NCI-H187 (cell line): Measurements from ENCODE around the gene HES7.

ENCODE experiments used
- DNase-seq, 2 experiments: peaks; one replicate each; lab custom pipeline; 2025; lab: John Stamatoyannopoulos, UW

Gene HES7

GRCh38 chr17:8142887-8143580 lies 19.1 kb upstream of the HES7 start:
- DNase-seq: no peak

- DNase-seq: no peak
These were observed 18.4 kb upstream of the HES7 start for GRCh38 chr17:8142158-8142886.

DNA sequence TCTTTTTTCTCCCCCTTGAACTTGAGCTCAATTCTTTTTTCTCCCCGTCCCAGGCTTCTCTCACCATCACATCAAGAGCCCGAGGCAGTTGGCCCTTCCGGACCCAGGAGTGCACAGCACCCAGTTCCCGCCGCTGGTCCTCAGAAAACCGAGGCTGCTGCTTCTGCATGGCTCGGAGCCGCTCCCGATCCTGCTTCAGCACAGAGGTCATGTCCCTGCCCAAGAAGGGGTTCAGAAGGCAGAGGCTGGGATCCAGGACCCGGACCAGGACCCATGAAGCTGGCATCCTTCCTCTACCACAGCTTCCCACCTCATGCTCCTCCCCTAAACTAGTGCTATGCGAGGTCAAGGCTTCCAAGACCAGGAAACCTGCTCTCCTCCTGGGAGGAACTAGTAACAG lies 17.8 kb upstream of the HES7 start:
- no peak for DNase-seq

- no peak for DNase-seq
These were observed 17.1 kb upstream of the HES7 start for GRCh38 chr17:8141045-8141444.

DNA sequence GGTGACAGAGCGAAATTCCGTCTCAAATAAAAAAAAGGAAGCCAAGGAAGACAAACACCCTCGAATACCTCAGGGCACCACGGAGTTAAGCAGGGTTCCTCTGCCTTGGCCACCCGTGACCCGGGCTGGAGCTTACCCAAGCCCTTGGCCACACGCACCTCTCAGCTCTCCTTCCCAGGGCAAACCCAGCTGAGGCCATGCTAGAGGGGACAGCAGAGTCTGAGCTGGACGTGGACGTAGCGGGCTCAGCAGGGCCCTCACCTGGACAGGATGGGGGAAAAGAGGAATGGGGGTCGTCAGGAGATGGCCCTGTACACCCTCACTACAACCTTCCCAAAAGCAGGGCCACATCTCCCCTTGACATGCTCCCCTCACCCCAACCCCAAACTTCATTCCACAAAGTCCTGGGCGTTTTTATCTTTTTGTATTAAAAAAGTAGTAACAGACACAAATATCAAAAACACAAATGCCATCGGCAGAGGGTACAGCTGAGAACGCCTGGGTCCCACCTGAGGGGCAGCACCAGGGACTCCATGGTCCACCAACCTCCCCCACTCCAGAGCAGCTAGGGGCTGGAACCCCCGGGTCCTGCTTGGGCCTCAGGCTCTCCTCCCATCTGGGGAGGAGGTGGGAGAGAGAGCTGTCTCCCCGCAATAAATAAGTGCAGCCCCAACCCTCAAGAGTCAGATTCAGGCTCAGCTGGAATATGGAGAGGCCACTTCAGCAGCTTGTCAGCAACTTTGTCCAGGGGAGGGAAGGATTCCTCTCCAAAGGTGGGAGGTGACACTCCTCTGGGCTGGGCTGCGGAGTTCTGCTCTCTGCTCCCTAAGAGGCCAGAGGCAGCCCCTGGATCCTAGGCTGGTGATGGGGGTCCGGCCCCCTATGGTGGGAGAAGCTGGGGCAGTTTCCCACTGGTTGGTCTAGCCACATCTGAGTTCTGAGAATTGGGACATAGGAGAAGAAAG lies 16.4 kb upstream of the HES7 start:
- DNase-seq: no peak

- DNase-seq: peak; percentile 77 to 91
These were observed 14.9 kb upstream of the HES7 start for GRCh38 chr17:8138672-8139371.

GRCh38 chr17:8138374-8138671 lies 14.4 kb upstream of the HES7 start:
- DNase-seq: no peak

DNA sequence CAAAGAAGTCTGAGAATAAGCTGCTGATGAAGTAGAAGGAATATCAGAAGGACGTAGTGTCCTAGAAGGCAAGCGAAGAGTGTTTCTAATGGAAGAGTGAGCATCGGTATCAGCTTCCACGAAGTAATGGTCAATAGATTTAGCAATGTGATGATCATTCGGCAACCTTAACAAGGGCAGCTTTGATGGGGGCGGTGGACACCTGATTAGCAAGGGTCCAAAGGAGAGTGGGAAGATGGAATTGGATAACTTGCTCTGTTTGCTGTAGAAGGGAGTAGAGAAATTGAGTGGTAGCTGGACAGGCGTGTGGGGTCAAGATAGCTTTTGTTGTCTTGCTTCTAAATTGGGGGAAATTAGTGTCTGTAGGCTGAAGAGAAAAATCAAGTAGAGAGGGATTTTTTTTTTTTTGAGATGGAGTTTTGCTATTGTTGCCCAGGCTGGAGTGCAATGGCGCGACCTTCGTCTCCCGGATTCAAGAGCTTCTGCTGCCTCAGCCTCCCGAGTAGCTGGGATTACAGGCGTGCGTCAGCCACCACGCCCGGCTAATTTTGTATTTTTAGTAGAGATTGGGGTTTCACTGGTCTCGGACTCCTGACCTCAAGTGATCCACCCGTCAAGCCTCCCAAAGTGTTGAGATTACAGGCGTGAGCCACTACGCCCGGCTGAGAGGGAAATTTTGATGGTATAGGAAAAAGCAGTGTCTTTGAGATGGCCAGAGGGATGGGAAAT lies 13.9 kb upstream of the HES7 start:
- no peak for DNase-seq

GRCh38 chr17:8133941-8134340 lies 10.0 kb upstream of the HES7 start:
- DNase-seq: no peak

GRCh38 chr17:8133399-8133798 lies 9.5 kb upstream of the HES7 start:
- no peak for DNase-seq

DNA sequence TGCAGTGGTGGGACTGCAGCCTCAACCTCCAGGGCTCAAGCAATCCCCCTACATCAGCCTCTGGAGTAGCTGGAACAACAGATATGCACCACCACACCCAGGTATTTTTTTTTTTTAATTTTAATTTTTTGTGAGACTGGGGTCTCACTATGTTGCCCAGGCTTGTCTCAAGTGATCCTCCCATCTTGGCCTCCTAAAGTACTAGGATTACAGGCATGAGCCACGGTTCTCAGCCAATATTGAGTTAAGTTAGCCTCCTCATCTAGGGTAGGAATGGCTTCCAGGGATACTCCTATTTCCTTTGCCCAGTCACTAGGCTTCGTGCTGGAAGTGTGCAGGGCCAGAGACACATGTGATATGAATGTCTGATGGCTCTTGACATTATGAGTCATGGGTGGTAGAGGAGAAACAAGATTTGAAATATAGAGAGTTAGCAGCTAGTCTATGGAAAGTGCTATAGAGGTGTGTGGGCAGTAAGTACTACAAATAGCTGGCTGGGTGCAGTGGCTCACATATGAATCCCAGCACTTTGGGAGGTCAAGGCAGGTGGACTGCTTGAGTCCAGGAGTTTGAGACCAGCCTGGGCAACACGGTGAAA lies 8.0 kb upstream of the HES7 start:
- DNase-seq: no peak

- no peak for DNase-seq
These were observed 4.3 kb upstream of the HES7 start for GRCh38 chr17:8128125-8128784.

GRCh38 chr17:8126491-8127066 lies 2.7 kb upstream of the HES7 start:
- DNase-seq: no peak

GRCh38 chr17:8125947-8126490 lies 2.1 kb upstream of the HES7 start:
- DNase-seq: no peak

DNA sequence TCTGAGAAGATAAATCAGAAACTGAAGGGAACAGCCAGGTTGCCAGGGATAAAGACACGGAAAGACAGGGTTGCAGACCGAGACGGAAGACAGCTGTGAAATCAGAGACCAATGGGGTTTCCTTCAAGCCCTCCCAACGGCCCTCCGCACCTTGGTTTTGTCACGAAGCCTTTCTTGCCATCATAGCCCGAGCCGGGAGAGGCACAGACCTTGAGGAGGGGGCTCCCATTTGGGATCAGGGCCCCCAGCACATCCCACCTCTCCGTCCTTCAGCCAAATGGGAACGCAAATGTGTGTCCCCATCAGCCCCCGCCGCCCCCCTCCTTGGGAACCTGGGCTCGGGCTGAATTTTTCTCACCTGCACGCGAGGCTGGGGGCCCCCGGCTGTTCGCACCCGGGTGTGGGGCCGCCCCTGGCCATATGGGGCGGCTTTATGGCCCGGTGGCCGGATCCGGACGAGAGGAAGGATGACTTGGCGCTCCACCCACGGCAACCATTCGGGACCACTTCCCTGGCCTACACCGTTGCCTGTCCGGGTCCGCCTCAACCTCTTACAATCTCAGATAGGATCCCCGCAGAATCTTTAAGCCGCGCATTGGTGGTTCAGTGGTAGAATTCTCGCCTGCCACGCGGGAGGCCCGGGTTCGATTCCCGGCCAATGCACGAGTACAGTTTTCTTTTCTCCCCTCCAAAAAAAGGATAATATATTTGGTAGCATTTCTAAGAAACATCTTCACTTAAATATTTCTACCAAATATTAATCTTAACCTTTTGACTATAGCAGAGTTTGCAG lies 1.4 kb upstream of the HES7 start:
- DNase-seq: peak; percentile 41 to 44

- no peak for DNase-seq
These were observed 646 bp upstream of the HES7 start for GRCh38 chr17:8124350-8125153.

- no peak for DNase-seq
These were observed 797 bp downstream of the HES7 start for GRCh38 chr17:8122924-8123694.
